KMS-11 (cell line): ENCODE results near the gene SIGLEC12.

Experiments used
- H2AFZ ChIP-seq: fragments of 200-600 bp; sonication (generic); 2 replicates; pipeline ENCODE4 v1.6.1; 2016; ENCODE audit warnings: antibody characterized with exemption, mixed run types, low read depth
- H3K27ac ChIP-seq: fragments of 200-600 bp; sonication (generic); 2 replicates; pipeline ENCODE4 v1.6.1; 2016; ENCODE audit warnings: mild to moderate bottlenecking, mixed run types
- H3K27me3 ChIP-seq: fragments of 200-600 bp; sonication (generic); 2 replicates; pipeline ENCODE4 v1.6.1; 2017; ENCODE audit warnings: mild to moderate bottlenecking, low read depth, mixed run types, moderate library complexity; ENCODE audit not compliant: insufficient read depth
- H3K36me3 ChIP-seq: fragments of 200-600 bp; sonication (generic); 2 replicates; pipeline ENCODE4 v1.6.1; 2017; ENCODE audit warnings: mild to moderate bottlenecking, mixed run types; ENCODE audit not compliant: insufficient read depth
- H3K4me1 ChIP-seq: fragments of 200-600 bp; sonication (generic); 2 replicates; pipeline ENCODE4 v1.6.1; 2016; ENCODE audit warnings: mild to moderate bottlenecking, low read depth, mixed run types; ENCODE audit not compliant: poor library complexity, severe bottlenecking
- H3K4me2 ChIP-seq: fragments of 200-600 bp; sonication (generic); 2 replicates; pipeline ENCODE4 v1.7.0; 2016; ENCODE audit warnings: mild to moderate bottlenecking, mixed run types
- H3K4me3 ChIP-seq: fragments of 200-600 bp; sonication (generic); IDR thresholded peaks from 2 replicates; pipeline ENCODE4 v1.6.1; 2017; ENCODE audit warnings: low read depth, low read length, mixed read lengths; ENCODE audit not compliant: insufficient read depth
- H3K79me2 ChIP-seq: fragments of 200-600 bp; sonication (generic); 2 replicates; pipeline ENCODE4 v1.6.1; 2016; ENCODE audit warnings: low read depth, mixed run types; ENCODE audit not compliant: insufficient read depth
- H3K9ac ChIP-seq: fragments of 200-600 bp; sonication (generic); 2 replicates; pipeline ENCODE4 v1.6.1; 2016; ENCODE audit warnings: mild to moderate bottlenecking, mixed run types
- H4K20me1 ChIP-seq: fragments of 200-600 bp; sonication (generic); 2 replicates; pipeline ENCODE4 v1.6.1; 2016; ENCODE audit warnings: mild to moderate bottlenecking, mixed run types; ENCODE audit not compliant: insufficient read depth
- CTCF ChIP-seq: fragments of 200-600 bp; sonication (generic); conservative IDR thresholded peaks from 2 replicates; pipeline ENCODE4 v1.6.1; 2017; ENCODE audit warnings: low read depth, mild to moderate bottlenecking, antibody characterized with exemption, low read length, moderate library complexity, mixed read lengths

SIGLEC12 gene

GRCh38 chr19:51491586-51491985 lies 10.0 kb downstream of the SIGLEC12 start:
- H3K4me2 ChIP-seq, result no peak overlapping the region
- no peak overlapping the region for H2AFZ ChIP-seq
- no peaks in the 10 kb centered on the region for H3K27me3 ChIP-seq
- no peak for TF ChIP-seq CTCF
- H4K20me1 ChIP-seq, result no peaks in the 10 kb centered on the region
- H3K79me2 ChIP-seq, result no peaks in the 10 kb centered on the region
- H3K36me3 ChIP-seq, result no peaks in the 10 kb centered on the region
- no peaks in the 10 kb centered on the region for H3K4me1 ChIP-seq
- no peak overlapping the region for H3K4me3 ChIP-seq
- H3K9ac ChIP-seq, result no peak overlapping the region
- H3K27ac ChIP-seq, result no peak overlapping the region

GRCh38 chr19:51490676-51491075 lies 10.9 kb downstream of the SIGLEC12 start:
- Histone ChIP-seq H3K4me3 (no peak overlapping the region), H3K79me2 (no peaks in the 10 kb centered on the region), H3K36me3 (no peaks in the 10 kb centered on the region), H4K20me1 (no peaks in the 10 kb centered on the region), H3K4me2 (no peak overlapping the region), H3K9ac (no peak overlapping the region), H3K4me1 (no peaks in the 10 kb centered on the region), H3K27me3 (no peaks in the 10 kb centered on the region), H2AFZ (no peak overlapping the region), H3K27ac (no peak overlapping the region)
- no peak for TF ChIP-seq CTCF

- Histone ChIP-seq H3K4me1 (no peaks in the 10 kb centered on the region), H3K4me3 (no peak overlapping the region), H3K27ac (no peak overlapping the region), H3K79me2 (no peaks in the 10 kb centered on the region), H3K9ac (no peak overlapping the region), H4K20me1 (no peaks in the 10 kb centered on the region), H2AFZ (no peak overlapping the region), H3K27me3 (no peaks in the 10 kb centered on the region), H3K4me2 (no peak overlapping the region), H3K36me3 (no peaks in the 10 kb centered on the region)
- TF ChIP-seq CTCF, result no peak
Measured at GRCh38 chr19:51489113-51489512, 12.5 kb downstream of the SIGLEC12 start.

GRCh38 chr19:51488491-51488890 lies 13.1 kb downstream of the SIGLEC12 start:
- Histone ChIP-seq H3K4me3 (no peak overlapping the region), H3K4me1 (no peaks in the 10 kb centered on the region), H4K20me1 (no peaks in the 10 kb centered on the region), H3K79me2 (no peaks in the 10 kb centered on the region), H3K9ac (no peak overlapping the region), H3K27ac (no peak overlapping the region), H3K27me3 (no peaks in the 10 kb centered on the region), H3K36me3 (no peaks in the 10 kb centered on the region), H2AFZ (no peak overlapping the region), H3K4me2 (no peak overlapping the region)
- no peak for TF ChIP-seq CTCF
